Measurements from ENCODE around the gene TDRD9.

The TDRD9 gene

GRCh38 chr14:103999795-104000440 is 71.7 kb downstream of the TDRD9 start:
- no peak overlapping the region for H3K4me2 ChIP-seq (ENCODE audit: low read depth, low read length)
- H3K9ac ChIP-seq (ENCODE audit: low read length): no peak overlapping the region
- H3K79me2 ChIP-seq (ENCODE audit: low read length): no peaks in the 10 kb centered on the region
- H3K36me3 ChIP-seq (replicated peaks; ENCODE audit: insufficient read depth, low read length): no peaks in the 10 kb centered on the region
- no peaks in the 10 kb centered on the region for H3K9me3 ChIP-seq (replicated peaks; ENCODE audit: insufficient read depth, low read length)
- DNase-seq: no peak
- TF ChIP-seq EZH2phosphoT487 (IDR thresholded peaks at IDR 0.05; ENCODE audit: low read length): no peak
- no peak for TF ChIP-seq EZH2 (optimal IDR thresholded peaks at IDR 0.05; ENCODE audit: low read depth, low read length)
- TF ChIP-seq CTCF (IDR thresholded peaks at IDR 0.05; ENCODE audit: low read length): no peak
- no peaks in the 10 kb centered on the region for H4K20me1 ChIP-seq (ENCODE audit: insufficient read depth, low read length)
- H3K9me2 ChIP-seq (replicated peaks; ENCODE audit: insufficient read depth, low read length): no peaks in the 10 kb centered on the region
- H3K27me3 ChIP-seq (replicated peaks; ENCODE audit: insufficient read depth, low read length): no peaks in the 10 kb centered on the region
- H3K4me3 ChIP-seq (ENCODE audit: low read length): no peak overlapping the region
- H2AFZ ChIP-seq (ENCODE audit: low read length): no peak overlapping the region
- H3K4me1 ChIP-seq (ENCODE audit: low read length): no peaks in the 10 kb centered on the region
- no peak overlapping the region for H3K27ac ChIP-seq (ENCODE audit: low read length)
- H3F3A ChIP-seq (ENCODE audit: insufficient read depth, low read length): no peaks in the 10 kb centered on the region

- Histone ChIP-seq H3K4me1 (ENCODE audit: low read length) (no peaks in the 10 kb centered on the region), H3K79me2 (ENCODE audit: low read length) (no peaks in the 10 kb centered on the region), H3K27ac (ENCODE audit: low read length) (no peak overlapping the region), H3K4me2 (ENCODE audit: low read depth, low read length) (no peak overlapping the region), H3K36me3 (replicated peaks; ENCODE audit: insufficient read depth, low read length) (no peaks in the 10 kb centered on the region), H3K9me2 (replicated peaks; ENCODE audit: insufficient read depth, low read length) (no peaks in the 10 kb centered on the region), H3K9ac (ENCODE audit: low read length) (no peak overlapping the region), H3K4me3 (ENCODE audit: low read length) (no peak overlapping the region), H2AFZ (ENCODE audit: low read length) (no peak overlapping the region), H3K9me3 (replicated peaks; ENCODE audit: insufficient read depth, low read length) (no peaks in the 10 kb centered on the region), H4K20me1 (ENCODE audit: insufficient read depth, low read length) (no peaks in the 10 kb centered on the region), H3F3A (ENCODE audit: insufficient read depth, low read length) (no peaks in the 10 kb centered on the region), H3K27me3 (replicated peaks; ENCODE audit: insufficient read depth, low read length) (no peaks in the 10 kb centered on the region)
- no peak for DNase-seq
- 0 out of 2 replicates have a peak, but pooled peaks have one; percentile 6 for TF ChIP-seq CTCF (IDR thresholded peaks at IDR 0.05; ENCODE audit: low read length)
- no peak for TF ChIP-seq EZH2 (optimal IDR thresholded peaks at IDR 0.05; ENCODE audit: low read depth, low read length)
These were observed 72.7 kb downstream of the TDRD9 start for GRCh38 chr14:104001003-104001402.

GRCh38 chr14:104003616-104004015 is 75.4 kb downstream of the TDRD9 start:
- H3K4me1 ChIP-seq (ENCODE audit: low read length): no peaks in the 10 kb centered on the region
- no peaks in the 10 kb centered on the region for H3K36me3 ChIP-seq (replicated peaks; ENCODE audit: insufficient read depth, low read length)
- H3K4me3 ChIP-seq (ENCODE audit: low read length): no peak overlapping the region
- no peaks in the 10 kb centered on the region for H3F3A ChIP-seq (ENCODE audit: insufficient read depth, low read length)
- no peaks in the 10 kb centered on the region for H3K9me3 ChIP-seq (replicated peaks; ENCODE audit: insufficient read depth, low read length)
- no peaks in the 10 kb centered on the region for H4K20me1 ChIP-seq (ENCODE audit: insufficient read depth, low read length)
- no peaks in the 10 kb centered on the region for H3K9me2 ChIP-seq (replicated peaks; ENCODE audit: insufficient read depth, low read length)
- H3K79me2 ChIP-seq (ENCODE audit: low read length): no peaks in the 10 kb centered on the region
- H2AFZ ChIP-seq (ENCODE audit: low read length): no peak overlapping the region
- no peak for DNase-seq
- H3K27ac ChIP-seq (ENCODE audit: low read length): no peak overlapping the region
- H3K27me3 ChIP-seq (replicated peaks; ENCODE audit: insufficient read depth, low read length): no peaks in the 10 kb centered on the region
- TF ChIP-seq EZH2phosphoT487 (IDR thresholded peaks at IDR 0.05; ENCODE audit: low read length): no peak
- TF ChIP-seq EZH2 (optimal IDR thresholded peaks at IDR 0.05; ENCODE audit: low read depth, low read length): no peak
- no peak for TF ChIP-seq CTCF (IDR thresholded peaks at IDR 0.05; ENCODE audit: low read length)
- no peak overlapping the region for H3K9ac ChIP-seq (ENCODE audit: low read length)
- H3K4me2 ChIP-seq (ENCODE audit: low read depth, low read length): no peak overlapping the region

Measured in MM.1S (cell line).